Left forelimb (tissue), 1 donor: Measurements from ENCODE around the gene CALD1.
A peak's percentile ranks its signal among the peaks of the same experiment; 100 is the strongest.
"Not testable (repeated sequence)": the region's sequence is repeated elsewhere in the genome, so short reads cannot be mapped to it uniquely, and the experiment has no call there.

Experiments
- DNase-seq: peaks from one replicate; pipeline ENCODE4 v3.0.0-alpha.2; 2018; ENCODE audit warnings: low spot score

Gene CALD1

GRCh38 chr7:134954197-134955082 is 175.0 kb downstream of the CALD1 start:
- no peak for DNase-seq

GRCh38 chr7:134957005-134957404 is 177.6 kb downstream of the CALD1 start:
- DNase-seq: no peak

GRCh38 chr7:134959810-134960209 is 180.4 kb downstream of the CALD1 start:
- no peak for DNase-seq

GRCh38 chr7:134962270-134962780 is 182.9 kb downstream of the CALD1 start:
- DNase-seq: no peak

GRCh38 chr7:134963036-134963435 is 183.6 kb downstream of the CALD1 start:
- DNase-seq: no peak

- DNase-seq: no peak
These were observed 187.3 kb downstream of the CALD1 start for GRCh38 chr7:134966691-134967090.

GRCh38 chr7:134968110-134968509 is 188.7 kb downstream of the CALD1 start:
- DNase-seq: no peak

GRCh38 chr7:134981645-134982044 is 202.2 kb downstream of the CALD1 start:
- DNase-seq: not testable (repeated sequence)

- DNase-seq: no peak
These were observed 206.5 kb downstream of the CALD1 start for GRCh38 chr7:134985894-134986362.

- DNase-seq: peak; percentile 96
These were observed 207.2 kb downstream of the CALD1 start, which contains the start of gene AGBL3 for GRCh38 chr7:134986363-134987251. AGBL3 (plus strand) TSS chr7:134986508; CDS start chr7:134987934, 1,426 bp downstream.

- no peak for DNase-seq
These were observed 208.7 kb downstream of the CALD1 start for GRCh38 chr7:134988161-134988560.

- DNase-seq: no peak
These were observed 212.3 kb downstream of the CALD1 start for GRCh38 chr7:134991469-134992339.

GRCh38 chr7:134992626-134993179 is 213.3 kb downstream of the CALD1 start:
- DNase-seq: no peak

- DNase-seq: no peak
These were observed 214.5 kb downstream of the CALD1 start for GRCh38 chr7:134993877-134994456.

GRCh38 chr7:134995239-134996096 is 216.0 kb downstream of the CALD1 start:
- DNase-seq: no peak

- no peak for DNase-seq
These were observed 216.7 kb downstream of the CALD1 start for GRCh38 chr7:134996097-134996550.

- no peak for DNase-seq
These were observed 217.9 kb downstream of the CALD1 start for GRCh38 chr7:134997214-134997885.

- DNase-seq: no peak
These were observed 219.7 kb downstream of the CALD1 start for GRCh38 chr7:134999136-134999535.
